Left renal pelvis (tissue), 4 donors: ENCODE measurements around the gene ATP8B4. TPM values are rescaled to one million over a fixed set of nuclear protein-coding genes. Genes with fewer than 3 reads are reported as not detected.

Experiments
- DNase-seq, 4 donors: peaks; one replicate each; pipeline ENCODE4 v3.0.0-alpha.2; 2013; ENCODE audit warnings: low read depth in 4 of 4, low spot score in 3 of 4
- polyA plus RNA-seq, 4 donors: library from polyadenylated mRNA; unstranded; fragments of 120-200 nt; gene quantifications; one replicate each; pipeline ENCODE4 v1.2.1, GENCODE V29; 2013; ENCODE audit not compliant: insufficient read length in 4 of 4

The ATP8B4 gene
- polyA plus RNA-seq, 4 donors = 2.9 to 4.0 (median 3.3) TPM

GRCh38 chr15:49876401-49877038, 242.5 kb downstream of the ATP8B4 start:
- DNase-seq = no peak

- no peak for DNase-seq
Observed at GRCh38 chr15:49875392-49875791, 243.6 kb downstream of the ATP8B4 start.

- no peak for DNase-seq
Observed at GRCh38 chr15:49870472-49870871, 248.6 kb downstream of the ATP8B4 start.

DNA sequence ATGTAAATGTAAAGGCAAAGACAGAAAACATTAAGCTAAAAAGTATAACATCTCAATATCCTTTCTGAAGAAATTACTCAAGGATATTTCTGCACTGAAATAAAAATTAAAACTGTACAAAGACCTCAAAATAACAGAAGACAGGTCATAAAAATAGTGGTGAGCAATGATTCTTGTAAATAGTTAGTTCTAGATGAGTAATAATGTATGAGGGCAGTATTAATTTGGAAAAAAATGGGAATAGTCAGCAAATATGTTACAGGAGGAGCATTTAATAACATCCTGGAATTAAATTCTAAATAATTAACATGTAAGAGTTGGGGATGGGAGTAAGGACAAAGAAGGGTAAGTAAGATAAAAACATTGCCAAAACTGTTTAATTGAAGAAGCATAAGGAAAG, 250.7 kb downstream of the ATP8B4 start:
- DNase-seq = no peak

DNA sequence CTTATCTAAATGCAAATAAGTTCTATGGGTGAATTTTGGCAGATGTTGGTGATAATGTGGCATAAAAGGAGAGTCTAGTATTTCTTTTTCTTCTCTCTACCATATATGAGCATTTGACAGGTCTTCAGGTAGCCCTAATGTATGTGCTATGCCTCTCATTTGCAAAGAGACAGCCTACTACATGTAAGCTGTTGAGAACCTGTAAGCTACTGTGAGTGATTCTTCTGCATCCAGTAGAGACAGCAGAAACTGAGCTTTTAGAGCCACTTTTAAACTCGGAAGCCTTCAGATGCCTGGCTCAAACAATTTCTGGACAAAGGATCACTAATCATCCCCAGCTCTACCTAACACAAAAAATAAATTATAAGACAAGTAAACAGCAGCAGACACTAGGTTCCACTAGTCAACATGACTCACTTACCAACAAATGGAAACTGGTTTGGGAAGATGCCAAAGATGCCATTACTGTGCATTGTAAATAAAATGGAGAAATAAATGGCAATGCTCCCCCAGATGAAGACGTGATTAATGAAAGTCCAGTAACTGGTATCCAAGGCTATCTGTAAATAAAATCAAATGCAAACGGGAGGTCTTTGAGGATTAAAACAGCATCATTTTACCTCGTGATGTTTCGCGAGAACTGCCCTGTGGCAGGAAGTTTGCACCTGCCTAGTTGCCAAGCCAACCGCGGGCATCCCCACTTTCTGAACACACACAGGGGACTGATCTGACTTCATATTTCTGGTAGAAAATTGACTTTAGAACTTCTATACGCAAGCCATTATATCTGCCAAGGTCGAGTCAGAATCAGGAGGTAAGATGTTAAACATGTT, 252.9 kb downstream of the ATP8B4 start:
- no peak for DNase-seq

DNA sequence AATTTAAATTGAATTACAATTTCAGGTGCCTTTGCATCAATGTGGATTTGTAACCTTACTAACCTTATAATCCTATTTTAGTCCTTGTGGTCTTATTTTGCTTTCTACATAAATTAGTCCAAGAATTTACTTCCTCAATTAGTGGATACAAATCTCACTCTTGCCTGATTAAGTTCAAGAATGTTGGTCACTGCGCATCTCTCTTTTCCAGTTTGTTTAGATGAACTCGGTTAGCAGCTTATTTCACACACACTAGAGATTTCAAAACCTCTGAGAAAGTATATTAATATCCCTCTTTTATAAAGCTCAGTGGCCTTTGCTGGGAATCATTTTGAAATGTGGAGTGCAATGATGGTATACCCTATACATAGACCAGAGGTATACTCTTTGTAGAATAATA, 254.8 kb downstream of the ATP8B4 start:
- no peak for DNase-seq

DNA sequence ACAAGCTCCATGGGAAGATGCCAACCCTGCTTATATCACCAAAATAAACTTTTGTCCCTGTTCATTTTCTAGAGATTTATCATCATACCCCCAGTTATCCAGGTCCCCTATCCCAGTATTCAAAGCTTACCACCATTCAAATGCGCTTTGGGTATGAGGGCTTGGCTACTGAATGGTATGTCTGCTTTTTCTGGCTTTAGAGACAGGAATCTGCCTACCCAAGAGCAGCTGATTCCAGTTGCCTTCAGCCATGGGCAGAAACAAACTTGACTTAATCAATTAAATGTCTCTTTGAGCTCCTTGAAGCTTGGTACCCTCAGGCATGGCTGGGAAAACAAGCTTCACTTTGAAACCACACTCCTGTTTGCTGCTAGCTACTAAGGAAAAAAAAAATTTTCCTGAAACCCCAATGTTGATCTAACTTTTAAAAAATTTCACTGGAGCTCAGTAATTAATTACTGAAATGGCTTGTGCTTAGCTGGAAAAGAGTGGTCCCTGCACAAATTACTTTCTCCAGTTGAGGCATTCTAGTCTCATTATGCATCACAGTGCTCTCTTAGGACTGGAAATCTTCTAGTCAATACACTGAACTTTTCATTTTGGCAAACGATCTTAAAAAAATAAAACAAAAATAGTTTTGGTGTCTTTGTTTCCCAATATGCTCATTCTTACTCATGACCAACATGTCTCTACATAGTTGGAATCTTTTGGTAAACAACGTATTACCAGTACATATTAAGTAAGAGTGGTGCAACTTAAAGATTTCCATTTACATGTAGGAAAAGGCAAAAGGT, 255.4 kb downstream of the ATP8B4 start:
- no peak for DNase-seq

DNA sequence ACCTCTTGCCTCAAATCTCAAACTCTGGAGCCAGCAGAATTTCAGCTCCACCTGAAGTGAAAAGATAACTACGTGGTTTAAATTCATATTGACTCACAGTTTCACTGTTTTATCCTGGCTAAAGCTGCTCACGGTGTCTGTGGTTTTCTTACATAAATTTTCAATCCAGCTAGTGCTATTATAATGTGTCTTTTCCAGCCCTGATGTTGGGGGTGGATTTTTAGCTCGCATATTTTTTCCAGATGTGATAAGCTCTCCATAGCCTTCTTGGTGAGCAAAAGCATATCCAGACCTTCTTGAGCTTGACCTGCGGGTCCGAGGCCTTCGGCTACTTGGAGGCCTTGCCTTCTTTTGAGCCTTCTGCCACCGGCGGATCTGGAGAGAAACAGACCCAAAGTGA, 258.9 kb downstream of the ATP8B4 start:
- DNase-seq = no peak

DNA sequence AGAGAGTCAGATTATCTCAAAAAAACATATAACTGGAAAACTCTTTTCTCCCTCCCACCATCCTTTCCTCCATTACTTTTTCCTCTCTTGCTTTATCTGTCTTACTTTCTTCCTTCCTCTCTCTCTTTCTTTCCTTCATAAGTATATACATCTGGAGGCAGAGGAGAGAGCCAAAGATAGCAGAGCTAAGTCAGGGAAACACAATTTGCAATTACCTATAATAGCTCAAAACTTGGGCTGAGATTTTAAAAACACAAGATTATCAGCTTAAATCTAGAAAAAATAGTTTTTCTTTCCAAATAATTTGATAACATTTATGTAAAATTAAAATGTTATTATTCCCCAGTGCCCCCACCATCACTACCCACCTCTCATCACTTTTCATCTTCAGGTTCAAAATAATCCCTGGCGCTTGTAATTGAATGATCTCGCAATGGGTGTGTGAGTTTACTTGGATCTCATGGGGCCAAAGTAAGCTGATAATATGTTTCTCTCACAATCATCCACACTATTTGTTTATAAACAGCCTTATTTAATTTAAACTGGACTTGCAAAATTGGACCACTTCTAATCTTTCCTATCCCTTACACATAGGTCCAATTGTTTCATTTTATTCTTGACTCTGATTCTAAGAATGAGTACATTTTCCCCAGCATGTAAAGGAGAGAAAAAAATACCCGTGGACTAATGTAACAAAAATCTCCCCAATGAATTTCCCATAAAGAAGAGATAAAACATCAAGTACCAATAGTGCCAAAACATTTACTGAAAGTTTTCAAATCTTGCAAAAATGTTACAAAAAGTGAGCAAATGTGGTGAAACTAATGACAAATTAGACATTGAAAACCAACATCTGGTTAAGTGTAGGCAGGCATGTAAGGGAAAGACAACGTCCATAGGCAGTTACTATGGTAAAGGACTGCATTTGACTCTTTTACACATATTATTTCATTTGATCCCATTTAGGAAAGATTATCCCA, 261.2 kb downstream of the ATP8B4 start:
- no peak for DNase-seq

GRCh38 chr15:49855917-49856637, 263.0 kb downstream of the ATP8B4 start:
- DNase-seq = no peak

- no peak for DNase-seq
Observed at GRCh38 chr15:49852756-49853155, 266.3 kb downstream of the ATP8B4 start.

DNA sequence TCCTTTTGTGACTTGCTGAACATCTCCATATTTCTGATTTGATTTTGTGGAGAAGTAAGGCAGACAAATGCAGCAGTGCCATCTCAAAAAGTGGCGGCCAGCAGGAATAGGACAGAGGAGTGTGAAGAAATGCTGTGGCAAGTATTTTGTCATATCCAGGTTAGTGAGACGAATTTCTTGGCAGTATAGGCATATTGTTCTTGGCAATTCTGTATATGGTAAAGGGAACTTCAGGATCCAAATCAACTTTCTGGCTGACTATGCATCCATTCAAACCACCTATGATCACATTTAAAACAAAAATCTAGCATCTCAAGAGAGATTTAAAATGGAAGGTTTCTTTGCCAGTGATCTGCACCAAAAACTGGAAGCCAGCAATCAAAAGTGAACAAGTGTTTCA, 270.2 kb downstream of the ATP8B4 start:
- DNase-seq = no peak

GRCh38 chr15:49848282-49848724, 270.7 kb downstream of the ATP8B4 start:
- no peak for DNase-seq

DNA sequence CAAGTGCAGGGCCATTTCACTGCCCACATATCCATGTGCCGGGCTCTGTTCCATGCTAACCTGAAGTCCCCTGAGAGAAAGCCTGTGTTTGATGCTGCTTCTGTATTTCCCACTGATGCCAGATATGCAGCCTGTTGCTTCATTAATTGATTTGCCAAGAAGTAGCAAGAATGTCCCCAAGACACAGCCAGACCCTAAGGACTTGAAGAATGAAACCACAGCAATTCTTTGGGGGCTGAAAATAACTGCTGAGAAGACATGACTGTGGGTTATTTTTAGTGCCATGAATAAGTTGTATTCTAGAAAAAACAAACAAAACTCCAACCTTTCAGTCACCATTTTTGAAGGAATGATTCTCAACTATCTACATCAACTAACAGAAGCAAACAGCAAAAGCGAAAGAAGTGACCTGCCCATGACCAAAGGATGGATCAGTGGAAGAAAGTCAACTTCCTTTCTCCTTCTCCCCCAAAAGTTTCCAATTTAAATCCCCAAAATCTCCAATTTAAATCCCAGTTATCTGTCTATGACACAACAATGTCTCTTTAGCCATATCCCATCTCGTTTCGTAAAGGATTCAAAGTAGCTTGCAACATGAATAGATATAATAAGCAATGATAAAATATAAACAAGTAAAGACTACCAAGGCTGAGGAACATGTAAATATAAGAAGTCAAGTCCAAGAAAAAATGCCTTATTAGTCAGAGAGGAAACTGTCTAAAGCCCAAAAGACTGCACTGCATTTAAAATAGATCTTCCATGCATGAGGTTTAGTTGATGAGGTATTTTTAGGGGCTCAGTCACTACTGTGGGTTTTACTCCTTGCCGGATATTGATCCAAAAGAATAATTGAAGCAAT, 271.4 kb downstream of the ATP8B4 start:
- DNase-seq = no peak

- no peak for DNase-seq
Observed at GRCh38 chr15:49844390-49844789, 274.6 kb downstream of the ATP8B4 start.

- DNase-seq = no peak
Observed at GRCh38 chr15:49843725-49844124, 275.3 kb downstream of the ATP8B4 start.

DNA sequence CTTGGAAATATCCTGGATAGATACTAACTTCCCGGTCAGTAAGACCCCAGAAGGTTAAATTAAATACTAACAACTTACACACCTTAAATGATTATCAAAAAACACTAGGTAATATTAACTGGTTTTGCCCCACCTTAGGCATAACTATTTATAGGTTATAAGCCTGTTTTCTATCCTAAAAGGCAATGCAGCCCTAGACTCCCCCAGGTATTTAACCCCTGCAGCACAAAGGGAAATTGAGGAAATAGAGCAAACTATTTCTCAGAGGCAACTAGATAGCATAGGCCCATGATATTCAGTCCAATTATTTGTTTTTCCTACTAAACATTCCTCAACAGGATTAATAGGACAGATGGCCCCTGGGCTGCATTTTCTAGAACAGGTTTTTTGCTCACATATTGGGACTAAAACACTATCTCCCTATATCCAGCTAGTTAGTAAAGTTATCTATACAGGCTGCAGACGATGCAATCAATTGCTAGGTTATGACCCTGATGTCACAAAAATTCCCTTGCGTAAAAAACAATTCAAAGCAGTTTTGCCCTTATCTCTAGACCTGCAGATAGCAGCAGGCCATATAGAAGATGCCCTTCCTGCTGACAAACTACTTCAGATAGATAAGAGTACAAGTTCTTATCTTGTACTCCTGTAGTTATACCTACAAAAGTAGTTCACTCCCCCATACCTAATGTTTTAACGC, 276.9 kb downstream of the ATP8B4 start:
- no peak for DNase-seq

- DNase-seq = no peak
Observed at GRCh38 chr15:49832511-49832910, 286.5 kb downstream of the ATP8B4 start.
